CD4-positive, alpha-beta T cell treated with Interleukin-15 for 4 hours (primary cell): ENCODE results near the gene TCP11L1.
A peak's percentile ranks its signal among the peaks of the same experiment; 100 is the strongest.
"Not testable (repeated sequence)": the region's sequence is repeated elsewhere in the genome, so short reads cannot be mapped to it uniquely, and the experiment has no call there.

Source experiments
- DNase-seq: peaks from one replicate; pipeline ENCODE4 v3.0.0-alpha.2; 2020; ENCODE audit warnings: low spot score

TCP11L1 gene

DNA sequence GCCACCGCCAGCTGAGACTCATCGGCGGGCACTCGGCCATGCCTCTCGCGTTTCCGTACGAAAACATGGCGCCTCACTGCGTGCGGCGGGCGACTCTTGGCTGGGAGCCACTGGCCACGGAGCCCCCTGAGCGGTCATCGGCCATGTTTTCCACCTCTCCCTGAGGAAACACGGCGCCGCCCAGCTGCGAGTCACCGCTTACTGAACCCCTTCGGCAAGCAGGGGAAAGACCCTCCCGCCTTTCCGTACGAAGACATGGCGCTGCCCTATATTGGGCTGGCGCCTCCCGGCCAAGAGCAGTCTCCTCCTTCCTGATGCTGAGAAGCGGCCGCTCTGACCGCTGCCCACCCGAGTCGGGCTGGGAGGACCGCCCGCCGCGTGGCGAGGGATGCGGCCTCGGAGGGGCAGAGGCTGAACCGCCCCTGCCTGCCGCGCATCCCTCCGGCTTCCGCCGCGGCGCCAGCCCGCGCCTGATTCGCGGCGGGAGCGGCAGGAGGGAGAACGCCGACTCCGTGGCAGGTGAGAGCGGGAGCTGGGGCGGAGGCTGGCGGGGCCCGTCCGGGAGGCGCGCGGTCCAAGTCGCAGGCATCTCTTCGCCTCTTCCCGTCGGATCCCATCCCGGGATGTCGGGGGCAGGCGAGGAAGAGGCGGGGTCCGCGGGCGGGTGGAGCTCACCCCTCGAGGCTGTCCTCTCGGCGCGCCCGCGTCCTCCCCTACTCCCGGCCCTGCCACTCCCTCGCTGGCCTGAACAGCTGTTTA, at the start of gene TCP11L1:
Gene TCP11L1 (plus strand): TSS at position 299 of the 759 bp plus-strand sequence. CDS start 4,202 bp downstream, outside the sequence.
- DNase-seq = peak; percentile 76

- no peak for DNase-seq
Measured at GRCh38 chr11:32990481-32990880, 48.9 kb upstream of the TCP11L1 start.

GRCh38 chr11:32991427-32991826, 47.9 kb upstream of the TCP11L1 start:
- DNase-seq = no peak

GRCh38 chr11:32991898-32992297, 47.5 kb upstream of the TCP11L1 start:
- no peak for DNase-seq

DNA sequence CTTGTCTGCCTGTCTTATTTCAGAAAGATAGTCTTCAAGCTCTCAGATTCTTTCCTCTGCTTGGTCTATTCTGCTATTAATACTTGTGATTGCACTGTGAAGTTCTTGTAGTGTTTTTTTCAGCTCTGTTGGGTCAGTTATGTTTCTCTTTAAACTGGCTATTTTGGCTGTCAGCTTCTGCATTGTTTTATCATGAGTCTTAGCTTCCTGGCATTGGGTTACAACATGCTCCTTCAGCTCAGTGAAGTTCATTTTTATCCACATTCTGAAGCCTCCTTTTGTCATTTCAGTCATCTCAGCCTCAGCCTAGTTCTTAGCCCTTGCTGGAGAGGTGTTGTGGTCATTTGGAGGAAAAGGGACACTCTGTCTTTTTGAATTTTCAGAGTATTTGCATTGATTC, 39.2 kb upstream of the TCP11L1 start:
- no peak for DNase-seq

DNA sequence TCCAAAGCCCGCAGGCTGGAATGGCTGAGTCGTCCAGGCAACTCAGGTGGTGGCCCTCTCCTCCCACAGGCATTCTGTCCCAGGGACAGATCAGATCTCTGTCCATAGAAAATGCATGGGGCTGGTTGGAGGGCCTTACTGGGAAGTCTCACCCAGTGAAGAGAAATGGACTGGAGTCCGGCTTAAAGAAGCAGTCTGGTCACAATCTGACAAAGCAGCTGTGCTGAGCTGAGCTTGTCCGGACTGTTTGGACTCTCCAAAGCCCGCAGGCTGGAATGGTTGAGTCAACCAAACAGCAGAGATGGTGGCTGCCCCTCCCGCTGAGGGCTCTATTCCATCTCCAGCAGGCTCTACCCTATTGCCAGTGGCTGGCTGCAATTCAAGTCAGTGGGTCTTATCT, 38.1 kb upstream of the TCP11L1 start:
- no peak for DNase-seq

DNA sequence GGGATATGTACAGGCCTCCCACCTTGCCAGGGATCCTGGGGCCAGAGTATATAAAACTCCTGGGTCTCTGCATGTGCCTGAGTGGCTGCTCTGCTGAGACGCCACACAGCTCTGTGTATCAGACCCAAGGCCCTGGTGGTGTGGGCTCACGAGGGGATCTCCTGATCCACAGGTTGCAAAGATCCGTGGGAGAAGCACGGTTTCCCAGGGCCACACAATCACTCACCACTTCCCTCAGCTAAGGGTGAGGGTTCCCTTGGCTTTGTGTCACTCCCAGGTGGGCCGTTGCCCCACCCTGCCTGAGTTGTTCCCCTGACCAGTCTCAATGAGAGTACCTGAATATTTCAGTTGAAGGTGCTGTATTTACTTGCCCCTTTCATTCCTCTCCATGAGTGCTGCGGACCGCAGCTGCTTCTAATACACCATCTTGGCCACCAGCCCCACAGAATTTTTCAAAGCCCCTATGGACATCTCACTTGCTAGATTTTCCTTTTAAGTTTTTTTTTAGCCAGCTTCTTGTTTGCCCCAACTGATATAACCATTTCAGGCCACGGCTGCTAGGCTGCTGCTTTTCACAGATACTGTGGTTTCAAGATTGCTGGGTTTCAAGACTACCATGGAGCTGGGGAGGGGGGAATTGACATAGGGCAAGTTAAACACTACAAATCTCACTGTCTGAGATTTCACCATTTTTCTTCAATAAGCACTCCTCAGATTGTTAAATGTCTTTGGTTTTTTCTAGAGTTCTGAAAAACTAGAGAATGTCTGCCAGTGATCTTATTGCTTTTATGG, 37.4 kb upstream of the TCP11L1 start:
- DNase-seq = no peak

GRCh38 chr11:33005175-33005574, 34.2 kb upstream of the TCP11L1 start:
- peak; percentile 18 for DNase-seq

DNA sequence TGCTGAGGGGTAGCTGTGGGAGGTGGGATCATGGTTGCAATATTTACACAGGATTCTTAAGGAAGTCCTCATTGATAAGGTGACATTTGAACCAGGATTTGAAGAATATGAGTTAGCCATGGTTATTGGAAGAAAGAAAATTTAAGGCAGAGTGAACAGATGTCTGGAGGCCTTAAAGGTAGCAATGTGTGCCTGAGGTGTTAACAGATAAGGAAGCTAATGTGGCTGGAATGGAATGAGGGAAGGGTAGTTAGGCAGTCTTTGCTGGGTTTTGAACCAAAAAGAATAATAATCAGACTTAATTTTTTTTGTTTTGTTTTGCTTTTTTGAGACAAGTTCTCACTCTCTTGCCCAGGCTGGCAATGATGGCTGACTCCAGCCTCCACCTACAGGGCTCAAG, 33.4 kb upstream of the TCP11L1 start:
- no peak for DNase-seq

GRCh38 chr11:33013755-33014154, 25.6 kb upstream of the TCP11L1 start:
- DNase-seq = no peak

- peak; percentile 57 for DNase-seq
Measured at GRCh38 chr11:33015621-33016551, 23.5 kb upstream of the TCP11L1 start, which contains the start of gene DEPDC7. Gene DEPDC7, plus strand, starts transcription at chr11:33015878. Its CDS starts 78 bp downstream, at chr11:33015956.

DNA sequence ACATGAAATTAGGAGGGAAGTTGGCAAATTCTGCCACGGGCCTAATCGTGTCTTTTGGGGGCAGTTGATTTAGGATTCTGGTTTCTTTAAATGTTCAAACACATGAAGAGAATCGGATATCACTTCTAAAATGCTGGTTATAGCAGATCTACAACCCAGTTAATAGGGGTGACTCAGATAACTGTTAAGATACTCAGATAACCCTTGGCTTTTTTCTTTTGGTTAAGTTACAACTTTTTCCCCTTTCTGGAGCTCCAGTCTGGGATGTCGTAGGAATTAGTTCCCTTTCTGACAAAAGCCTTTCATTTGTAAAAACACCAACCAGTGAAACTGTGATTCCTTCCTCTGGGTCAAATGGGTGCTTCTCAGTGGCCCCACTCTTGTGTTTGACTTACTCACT, 22.7 kb upstream of the TCP11L1 start:
- no peak for DNase-seq

DNA sequence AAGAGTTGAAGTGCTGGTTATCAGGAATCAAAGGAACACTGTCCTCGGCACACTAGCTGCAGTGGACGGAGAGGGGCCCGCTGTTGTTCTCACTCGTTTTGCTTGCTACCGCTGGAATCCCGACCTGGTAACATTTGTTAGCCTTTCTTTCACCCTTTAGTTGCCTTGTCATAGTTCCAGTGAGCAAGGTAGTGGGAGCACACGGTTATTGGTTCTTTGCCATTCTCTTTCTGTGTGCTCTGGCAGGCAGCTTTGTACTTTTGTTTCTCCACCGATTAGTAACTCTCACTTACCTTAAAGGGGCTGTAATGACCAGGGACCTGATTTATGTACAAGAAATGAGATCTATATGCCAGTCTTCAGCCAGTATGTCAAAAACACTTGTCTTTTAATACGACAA, 21.9 kb upstream of the TCP11L1 start:
- DNase-seq = no peak

DNA sequence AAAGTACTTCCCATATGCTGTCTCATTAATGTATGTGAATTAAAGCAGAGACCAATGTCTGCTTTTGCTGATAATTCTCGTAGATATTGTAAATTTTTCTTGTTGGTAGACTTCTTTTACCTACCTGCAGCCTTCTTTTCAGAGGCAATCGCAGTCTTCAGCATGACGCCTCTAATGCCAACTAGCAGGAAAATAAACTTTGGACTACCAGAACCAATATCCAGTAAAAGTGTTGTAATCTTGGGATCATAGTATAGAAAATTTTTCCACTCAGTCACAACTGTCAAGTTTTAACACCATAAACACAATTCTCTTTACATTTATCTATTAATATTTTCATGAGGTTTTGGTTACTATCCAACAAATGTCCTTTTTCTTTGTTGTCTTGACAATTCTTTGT, 21.4 kb upstream of the TCP11L1 start:
- DNase-seq = no peak

DNA sequence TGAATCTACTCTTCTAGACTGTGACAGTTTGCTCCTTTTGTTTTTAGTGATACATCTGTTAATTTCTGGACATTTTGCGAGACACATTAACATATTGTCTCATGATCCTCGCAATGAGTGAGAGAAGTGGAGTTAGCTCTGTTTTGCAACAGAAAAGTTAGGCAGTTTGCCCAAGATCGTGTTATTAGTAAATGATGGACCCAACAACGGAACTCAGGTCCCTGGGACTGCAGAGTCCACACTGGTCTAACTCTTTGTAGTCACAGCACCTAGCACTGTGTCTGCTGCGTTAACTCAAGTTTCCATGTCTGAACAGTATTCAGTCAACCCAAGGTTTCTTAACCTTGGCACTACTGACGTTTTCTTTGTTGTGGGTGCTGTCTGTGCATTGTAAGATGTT, 20.5 kb upstream of the TCP11L1 start:
- DNase-seq = no peak

GRCh38 chr11:33021501-33021900, 17.9 kb upstream of the TCP11L1 start:
- DNase-seq = no peak

DNA sequence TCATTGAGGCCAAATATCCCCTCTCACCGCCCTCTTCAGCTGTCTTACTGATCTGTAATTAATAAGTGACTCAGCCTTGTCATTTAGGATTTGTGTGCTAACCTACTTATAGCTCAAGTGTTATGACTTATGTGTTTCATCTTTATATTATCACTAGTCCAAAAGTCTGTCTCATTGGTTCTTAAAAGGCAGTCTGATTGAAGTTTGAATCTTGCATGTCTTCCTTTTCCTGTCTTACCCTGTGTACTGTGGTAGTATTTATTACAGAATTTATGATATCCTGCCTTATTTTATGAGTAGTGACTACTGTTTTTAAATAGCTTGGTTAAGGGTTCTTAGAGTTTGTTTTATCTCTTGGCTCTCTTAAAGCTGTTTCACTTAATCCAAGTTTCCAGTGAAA, 17.4 kb upstream of the TCP11L1 start:
- no peak for DNase-seq

DNA sequence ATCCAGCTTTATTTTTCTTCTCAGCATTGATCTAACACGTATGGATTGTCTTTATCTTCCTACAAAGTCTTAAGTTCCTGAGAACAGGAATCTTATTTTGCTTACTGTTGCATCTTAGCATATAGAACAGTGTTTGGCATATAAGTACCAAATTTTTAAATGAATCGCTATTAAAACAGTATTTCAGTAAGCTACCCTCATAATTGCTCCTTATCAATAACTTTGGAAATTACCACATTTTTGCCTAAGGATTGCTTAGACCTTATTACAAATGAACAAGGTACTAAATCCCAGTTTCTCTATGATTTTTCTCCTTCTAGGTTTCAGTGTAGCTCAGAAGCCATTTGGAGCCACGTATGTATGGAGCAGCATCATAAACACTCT, 14.0 kb upstream of the TCP11L1 start:
- no peak for DNase-seq

- no peak for DNase-seq
Measured at GRCh38 chr11:33027233-33027632, 12.1 kb upstream of the TCP11L1 start.

DNA sequence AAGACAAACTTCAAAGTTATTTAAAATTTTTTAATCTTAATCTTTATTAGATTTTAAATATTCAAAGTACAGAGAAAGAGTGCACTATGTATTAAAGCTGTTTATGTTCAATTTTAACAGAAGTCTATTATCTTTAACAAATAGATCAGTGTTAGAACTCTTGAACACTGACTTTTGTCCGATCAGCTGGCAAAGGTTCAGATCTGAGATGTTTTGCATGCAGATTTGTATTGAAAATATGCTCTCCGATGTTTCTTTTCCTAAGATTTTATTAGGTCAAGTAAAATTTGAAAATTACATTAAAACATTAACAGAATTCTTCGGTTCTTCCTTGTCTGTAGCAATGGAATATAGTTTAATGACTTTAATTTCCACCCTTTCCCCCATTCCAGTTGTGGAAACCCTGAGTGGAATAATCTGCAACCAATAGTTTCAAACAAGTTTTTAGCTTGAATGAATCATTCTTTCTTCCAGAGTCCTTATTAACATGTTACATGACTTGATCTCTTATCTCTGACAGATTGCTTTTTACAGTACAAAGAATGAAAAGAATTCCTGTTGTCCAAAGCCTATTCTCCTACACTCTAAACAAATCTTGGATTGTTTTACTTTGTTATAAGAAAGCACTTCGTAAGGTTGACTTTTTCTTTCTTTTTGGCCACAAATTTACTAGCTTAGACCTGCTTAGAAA, 11.4 kb upstream of the TCP11L1 start:
- no peak for DNase-seq

- DNase-seq = no peak
Measured at GRCh38 chr11:33028537-33028914, 10.8 kb upstream of the TCP11L1 start.

- not testable (repeated sequence) for DNase-seq
Measured at GRCh38 chr11:33029218-33029617, 10.2 kb upstream of the TCP11L1 start.
